Islet of Langerhans (tissue), 1 donor: ENCODE data around the gene CMIP.

Source experiments
- FAIRE-seq: peaks from one replicate; lab custom pipeline; 2011; peaks lifted over from hg19 to GRCh38; lab: Jason Lieb, UNC

Gene CMIP

DNA sequence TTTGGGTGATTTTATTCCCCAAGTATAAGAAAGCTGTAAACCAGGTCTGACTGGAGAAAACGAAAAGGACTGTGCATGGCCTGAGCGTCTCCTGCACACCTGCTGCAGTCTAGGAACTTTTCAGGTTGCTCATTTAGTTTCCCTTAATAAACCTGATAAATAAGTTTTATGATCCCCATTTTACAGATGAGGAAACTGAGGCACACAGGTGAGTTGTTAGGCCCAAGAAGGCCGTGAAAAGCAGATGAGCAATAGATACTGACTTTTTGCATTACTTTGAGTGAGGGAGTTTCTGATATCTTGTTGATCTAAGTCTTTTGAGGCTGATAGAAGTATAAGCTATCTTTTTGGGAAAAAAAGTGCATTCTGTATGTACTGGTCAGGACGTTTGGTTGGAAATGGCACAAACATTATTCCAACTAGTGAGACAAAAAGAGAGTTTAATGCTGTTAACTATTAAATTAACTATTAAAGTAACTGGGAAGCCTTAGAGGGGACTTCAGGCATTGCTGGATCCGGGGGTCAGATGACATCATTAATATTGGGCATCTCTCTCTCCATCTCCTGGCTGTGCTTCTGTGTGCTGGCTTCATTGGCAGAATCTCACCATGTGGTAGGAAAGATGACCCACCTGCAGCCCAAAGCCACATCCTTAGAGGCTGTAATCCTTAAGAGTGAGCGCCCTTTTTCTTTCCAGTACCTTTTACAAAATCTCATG is 163.4 kb downstream of the CMIP start:
- FAIRE-seq = no peak

DNA sequence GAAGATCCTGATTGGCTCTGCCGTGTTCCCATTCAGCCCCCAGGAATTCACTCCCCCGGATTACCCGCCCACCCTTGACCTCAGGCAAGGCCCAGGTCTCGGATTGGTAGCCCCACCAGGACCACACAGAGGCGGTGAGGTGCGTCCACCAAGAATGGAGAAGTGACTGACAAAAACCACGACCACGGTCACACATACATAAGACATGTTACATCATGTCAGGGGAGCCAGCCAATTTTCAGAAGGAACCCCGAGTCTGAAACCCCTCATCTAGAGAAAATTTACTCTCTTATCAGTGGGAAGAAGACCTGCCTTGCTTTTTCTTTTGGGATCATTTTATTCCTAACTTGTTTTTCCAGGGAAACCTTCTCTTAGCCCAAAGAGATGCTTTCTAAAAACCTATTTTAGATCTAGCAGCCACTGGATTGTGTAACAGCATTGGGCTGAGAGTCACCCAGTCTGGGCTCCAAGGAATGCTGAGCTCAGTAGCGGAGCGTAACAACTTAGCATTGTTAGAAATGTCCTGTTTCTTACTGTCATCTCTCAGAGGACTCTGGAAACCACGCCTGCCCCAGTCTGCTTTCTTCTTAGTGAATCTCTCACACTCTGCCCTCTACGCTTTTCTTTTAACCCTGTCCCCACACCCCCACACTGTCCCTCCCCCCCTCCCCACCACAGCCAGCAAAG is 164.1 kb downstream of the CMIP start:
- FAIRE-seq = no peak

DNA sequence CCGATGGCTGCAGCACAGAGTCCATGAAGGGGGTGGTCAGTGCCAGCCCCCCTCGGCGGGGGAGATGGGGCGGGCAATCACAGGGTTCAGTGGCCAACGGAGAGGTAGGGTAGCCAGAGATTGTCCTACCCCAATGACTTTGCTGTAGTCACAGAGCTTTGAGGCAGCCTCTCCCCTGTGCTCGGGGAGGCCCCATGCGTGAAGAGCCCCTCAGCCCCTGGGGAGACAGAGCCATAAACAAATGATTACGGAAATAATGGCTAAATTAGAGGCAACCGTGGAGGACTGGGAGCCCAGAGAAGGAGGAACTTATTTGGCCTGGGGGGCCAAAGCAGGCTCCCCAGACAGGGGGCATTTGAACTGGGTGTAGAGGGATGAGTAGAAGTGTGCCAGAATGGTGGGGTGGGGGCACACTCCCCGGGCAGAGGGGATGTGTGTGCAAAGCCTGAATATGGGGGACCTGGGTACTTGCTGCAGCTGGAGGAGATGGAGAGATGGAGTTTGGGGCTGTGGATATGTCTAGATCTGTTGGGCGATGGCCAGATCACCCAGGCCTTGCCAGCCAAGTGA is 164.8 kb downstream of the CMIP start:
- no peak for FAIRE-seq

DNA sequence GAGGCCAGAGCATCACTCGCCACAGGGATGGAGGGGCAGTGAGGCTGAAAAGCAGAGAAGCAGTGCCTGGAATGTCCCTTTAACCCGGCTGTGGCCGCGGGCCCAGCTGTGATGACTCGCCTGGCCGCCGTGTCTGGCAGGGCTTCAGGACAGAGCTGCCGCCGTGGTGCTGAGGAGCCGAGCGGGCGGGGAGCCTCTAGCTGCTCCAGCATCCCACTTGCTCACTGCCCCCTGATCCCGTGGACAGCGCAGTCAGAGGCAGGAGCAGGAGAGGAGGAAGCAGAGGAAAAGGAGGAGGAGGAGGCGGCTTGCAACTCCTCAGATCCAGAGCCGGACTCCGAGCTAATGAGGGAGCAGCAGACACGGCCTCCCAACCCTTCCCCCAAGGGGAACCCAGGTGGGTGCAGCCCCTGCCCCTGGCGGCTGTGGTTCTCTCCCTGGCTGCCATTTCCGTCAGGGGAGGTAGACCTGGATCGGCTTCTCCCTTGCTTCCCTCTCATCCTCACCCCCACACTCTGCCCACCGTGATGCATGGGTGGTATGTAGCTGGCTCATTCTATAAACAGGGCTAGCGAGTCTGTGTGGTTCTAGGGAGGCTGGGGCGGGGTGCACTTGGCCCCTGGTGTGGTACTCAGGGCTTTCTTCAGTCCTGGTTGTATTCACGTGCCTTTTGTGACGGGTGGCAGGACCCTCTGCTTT is 165.7 kb downstream of the CMIP start:
- FAIRE-seq = no peak

DNA sequence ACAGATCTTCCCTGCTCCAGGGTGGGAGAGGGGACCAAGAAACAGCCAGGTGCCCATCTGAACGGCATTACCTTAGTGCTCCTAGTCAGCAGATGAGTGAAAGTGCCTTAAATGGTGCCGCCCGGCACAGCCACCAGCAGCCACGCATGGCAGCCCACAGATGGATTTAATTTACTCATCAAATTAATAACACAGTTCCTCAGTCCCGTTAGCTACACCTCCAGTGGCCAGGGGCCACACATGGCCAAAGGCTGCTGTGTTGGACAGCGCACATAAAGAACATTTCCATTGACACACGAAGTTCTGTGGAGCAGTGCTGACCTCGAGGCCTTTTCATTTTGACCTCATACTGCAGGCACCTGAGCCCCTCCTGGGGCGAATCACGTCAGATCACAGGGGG is 166.3 kb downstream of the CMIP start:
- FAIRE-seq = no peak

DNA sequence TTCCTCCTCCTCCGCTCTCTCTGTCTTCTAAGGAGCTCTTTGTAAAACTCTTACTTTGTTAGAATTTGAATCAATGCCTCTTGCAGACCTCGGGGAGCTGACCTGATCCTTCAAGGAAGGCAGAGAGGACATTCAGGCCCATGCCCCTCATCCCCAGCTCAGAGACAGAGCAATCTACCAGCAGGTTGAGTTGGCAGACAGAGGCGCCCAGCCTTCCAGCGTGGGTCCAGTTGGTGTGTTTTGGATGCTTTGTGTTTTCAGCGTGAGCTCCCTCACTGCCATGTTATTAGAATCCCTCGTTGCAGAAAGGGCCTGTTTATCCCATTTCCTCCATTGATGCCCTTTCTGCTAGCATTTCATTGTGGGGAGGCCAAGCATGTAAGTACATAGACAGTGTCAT is 167.1 kb downstream of the CMIP start:
- FAIRE-seq = no peak

DNA sequence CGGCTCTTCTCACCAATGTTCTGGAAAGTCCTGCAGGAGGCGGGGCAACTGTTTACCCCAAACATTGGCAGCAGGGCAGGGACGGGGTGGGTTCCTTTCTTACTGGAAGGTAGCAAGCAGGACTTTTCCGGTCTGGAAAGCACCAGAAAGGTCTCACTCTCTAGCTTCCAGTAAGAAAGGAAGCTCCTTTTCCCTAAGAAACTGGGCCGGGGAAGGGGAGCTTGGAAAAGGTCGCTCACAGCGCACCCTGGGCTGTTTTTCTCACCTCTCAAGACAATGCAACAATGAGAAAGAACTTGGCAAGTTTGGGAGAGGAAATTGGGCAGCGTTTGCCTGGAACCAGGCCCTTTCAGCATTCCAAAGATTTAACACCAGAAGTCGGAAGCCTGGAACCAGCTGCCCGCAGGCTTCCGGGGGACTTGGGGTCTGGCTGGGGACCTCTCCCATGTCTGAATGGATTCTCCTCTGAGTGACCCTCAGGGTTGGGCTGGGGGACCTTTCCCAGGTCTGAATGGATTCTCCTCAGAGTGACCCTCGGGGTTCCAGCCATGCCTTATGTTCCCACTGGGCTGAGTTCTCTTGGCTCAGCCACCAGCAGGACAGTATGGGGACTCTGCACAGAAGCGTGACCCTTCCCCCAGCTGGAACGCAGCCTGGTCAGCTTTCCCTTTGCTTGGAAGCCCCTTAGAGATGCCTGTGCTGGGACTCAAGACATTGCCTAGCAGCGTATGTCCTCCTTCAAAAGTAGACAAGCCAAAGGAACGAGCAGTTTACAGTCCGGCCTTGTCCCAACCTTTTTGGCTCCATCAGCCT is 167.9 kb downstream of the CMIP start:
- FAIRE-seq = no peak

DNA sequence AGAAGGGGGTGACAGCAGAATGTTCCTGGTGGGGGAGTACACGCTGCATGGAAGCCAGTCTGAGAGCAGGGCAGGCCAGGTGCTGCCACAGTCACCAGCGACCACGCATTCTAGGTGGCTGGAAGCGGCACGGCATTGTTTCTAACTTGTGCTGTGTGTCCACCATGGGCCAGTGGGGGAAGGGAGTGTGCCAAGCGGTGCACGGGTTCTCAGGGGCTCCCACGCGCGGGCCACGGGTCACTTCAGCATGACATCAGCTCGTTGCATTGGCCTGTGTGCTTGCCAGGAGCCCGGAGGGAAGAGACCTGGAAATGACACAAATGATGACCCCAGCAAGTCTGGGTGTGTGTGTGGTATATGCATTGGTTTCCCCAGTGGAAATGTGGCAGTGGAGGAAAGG is 169.6 kb downstream of the CMIP start:
- FAIRE-seq = no peak

DNA sequence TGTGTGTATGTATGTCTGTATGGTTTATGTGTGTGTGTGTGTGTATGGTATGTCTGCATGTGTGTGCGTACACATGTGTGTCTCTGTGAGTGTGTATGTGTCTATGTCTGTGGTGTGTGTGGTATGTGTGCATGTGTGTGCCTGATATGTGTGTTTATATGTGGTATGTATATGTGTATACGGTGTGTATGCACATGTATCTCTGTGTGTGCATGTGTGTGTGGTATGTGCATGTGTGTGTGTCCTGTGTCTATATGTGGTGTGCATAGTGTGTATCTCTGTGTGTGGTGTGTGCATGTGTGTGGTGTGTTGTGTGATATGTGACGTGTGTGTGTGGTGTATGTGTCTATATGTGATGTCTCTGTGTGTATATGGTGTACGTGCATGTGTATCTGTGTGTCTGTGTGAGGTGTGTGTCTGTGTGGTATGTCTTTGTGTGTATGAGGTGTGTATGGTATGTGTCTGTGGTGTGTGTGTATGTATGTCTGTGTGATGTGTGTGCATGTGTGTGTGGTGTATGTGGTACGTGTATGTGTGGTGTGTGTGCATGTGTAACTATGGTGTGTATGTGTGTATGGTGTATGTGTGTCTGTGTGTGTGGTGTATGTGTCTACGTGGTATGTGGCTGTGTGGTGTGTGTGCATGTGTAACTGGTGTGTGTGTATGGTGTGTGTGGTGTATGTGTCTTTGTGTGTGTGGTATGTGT is 170.2 kb downstream of the CMIP start:
- FAIRE-seq = no peak

DNA sequence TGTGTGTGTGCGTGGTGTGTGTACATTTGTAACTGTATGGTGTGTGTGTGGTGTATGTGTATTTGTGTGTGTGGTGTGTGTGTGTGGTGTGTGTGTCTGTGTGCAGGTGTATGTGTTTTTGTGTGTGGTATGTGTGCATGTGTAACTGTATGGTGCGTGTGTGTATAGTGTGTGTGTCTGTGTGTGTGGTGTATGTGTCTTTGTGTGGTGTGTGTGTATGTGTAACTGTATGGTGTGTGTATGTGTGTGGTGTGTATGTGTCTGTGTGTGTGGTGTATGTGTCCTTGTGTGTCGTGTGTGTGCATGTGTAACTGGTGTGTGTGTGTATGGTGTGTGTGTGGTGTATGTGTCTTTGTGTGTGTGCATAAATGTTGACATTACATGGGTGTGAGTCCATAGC is 170.8 kb downstream of the CMIP start:
- FAIRE-seq = no peak

DNA sequence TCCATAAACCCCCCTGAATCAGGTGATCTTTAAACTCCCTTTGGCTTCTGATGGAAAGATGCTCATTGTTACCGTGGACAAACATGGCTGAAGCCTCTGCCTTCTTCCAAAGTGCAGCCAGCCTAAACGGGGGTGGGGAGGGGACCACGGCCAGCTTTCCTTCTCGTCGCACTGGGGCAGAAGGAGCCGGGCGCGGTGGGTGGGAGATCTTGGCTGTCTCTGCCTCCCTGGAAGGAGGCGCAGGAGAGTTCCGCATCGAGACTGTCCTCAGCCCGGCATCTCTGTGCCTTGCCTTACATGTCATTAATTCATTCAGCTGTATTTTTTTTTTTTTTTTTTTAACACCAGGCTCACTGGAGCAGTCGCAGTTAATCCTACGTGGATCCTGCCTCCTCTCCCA is 171.2 kb downstream of the CMIP start:
- no peak for FAIRE-seq

DNA sequence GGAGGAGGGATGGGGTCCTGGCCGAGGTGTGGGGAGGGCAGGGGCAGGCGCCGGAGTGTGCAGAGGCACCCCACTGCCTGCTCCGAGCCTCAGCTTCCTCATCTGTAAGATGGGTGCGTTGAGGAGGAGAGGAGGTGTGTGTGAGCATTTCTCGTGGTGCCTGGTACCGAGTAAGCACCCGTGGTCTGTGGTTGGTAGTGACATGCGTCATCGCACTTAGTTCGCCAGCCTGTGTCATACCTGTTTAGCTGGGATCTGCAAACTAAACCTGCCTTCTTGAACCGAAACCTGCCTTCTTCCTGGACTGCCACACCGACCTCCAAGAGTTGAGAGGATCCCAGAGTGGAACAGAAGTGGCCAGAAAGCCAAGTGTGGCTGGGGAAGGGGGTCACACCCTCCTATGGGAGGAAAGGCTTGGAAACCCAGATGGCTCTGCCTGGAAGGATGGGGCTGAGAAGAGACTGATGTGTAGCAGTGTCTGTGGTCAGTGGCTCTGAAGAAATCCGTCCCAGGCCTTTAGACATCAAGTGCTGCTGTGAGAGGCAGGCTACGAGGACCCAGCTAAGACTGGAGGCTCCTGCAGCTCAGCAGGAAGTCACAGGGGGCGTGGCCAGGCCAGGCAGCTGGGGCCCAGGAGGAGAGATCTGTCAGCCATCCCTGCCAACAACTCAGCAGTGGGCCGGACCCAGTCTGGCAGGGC is 171.9 kb downstream of the CMIP start:
- FAIRE-seq = no peak

DNA sequence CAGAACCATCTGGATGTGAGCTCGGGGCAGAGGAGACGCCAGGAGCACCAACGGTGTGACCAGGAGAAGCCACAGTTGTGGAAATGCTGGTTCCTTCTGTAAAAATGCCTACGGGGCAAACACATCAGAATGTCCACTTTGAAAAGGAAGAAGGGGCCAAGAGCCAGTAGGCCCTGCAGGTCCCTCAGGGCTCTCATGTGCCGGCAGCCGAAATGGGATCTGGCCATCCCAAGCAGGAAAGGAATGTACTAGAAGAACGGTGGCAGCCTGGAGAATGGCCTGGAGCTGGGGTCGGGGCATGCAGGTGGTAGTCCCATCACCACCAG is 172.4 kb downstream of the CMIP start:
- no peak for FAIRE-seq

DNA sequence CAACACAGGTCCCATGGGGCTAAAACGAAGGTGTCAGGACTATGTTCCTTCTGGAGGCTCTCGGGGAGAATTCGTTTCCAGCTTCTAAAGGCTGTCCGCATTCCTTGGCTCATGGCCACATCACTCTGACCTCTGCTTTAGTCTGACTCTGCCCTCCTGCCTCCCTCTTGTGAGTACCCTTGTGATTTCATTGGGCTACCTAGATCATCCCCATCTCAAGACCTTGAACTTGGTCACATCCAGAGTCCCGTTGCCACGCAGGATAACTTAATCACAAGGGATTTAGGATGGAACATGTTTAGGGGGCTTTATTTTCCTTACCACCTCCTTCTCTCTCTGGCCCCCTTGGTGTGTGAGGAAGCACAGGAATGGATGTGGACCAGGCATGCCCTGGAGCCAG is 173.6 kb downstream of the CMIP start:
- no peak for FAIRE-seq

DNA sequence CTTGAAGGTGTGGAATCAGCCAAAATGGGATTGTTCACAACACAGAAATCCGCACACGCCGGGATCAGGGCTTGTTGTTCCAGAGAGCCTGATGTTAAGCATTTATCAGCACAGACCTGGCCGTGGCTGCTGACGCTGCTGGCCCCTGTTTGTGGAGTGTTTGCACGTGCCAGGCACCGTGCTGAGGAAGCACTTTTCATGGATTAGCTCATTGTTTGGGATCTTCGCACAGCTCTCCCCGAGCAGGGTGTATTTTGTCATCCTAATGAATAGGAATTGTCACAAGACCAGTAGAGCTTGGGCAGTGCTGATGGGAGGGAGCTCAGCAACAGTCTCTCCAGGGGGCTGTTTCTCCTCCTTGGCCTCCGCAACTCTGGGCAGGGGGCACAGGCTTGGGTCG is 174.1 kb downstream of the CMIP start:
- FAIRE-seq = no peak

DNA sequence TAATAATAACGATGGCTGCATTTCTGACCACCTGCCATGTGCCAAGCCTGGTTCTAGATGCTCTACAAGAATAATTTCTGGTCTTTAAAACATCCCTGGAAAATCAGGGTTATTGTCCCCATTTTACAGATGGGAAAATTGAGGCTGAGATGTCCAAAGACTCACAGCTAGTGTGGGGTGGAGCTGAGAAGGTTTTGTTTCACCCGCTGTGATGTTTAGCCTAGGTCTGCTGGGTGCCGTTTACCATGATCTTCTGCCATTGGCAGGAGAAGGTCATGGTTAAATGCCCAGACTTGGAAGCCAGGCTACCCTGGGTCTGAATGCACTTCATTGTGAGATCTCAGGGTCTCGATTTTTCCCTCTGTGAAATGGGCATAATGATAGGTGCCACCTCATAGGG is 175.4 kb downstream of the CMIP start:
- no peak for FAIRE-seq

DNA sequence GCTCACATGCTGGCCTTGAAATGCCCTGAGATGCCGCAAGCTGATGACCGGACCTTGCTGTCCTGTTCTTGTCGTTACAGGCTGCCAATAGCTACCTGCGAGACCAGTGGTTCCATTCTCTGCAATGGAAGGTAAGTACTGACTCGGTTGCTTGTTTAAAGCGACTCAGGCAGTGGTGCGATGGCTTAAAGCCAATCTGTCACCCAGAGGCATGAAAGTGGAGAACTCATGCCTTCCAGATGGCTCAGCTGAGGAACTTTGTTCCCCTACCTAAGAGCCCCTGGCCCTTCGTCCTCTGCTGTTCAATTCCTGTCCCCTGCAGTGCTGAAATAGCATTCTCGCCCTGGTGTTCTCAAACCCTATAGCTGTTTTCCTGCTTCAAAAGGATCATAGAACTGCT is 176.2 kb downstream of the CMIP start:
- no peak for FAIRE-seq

DNA sequence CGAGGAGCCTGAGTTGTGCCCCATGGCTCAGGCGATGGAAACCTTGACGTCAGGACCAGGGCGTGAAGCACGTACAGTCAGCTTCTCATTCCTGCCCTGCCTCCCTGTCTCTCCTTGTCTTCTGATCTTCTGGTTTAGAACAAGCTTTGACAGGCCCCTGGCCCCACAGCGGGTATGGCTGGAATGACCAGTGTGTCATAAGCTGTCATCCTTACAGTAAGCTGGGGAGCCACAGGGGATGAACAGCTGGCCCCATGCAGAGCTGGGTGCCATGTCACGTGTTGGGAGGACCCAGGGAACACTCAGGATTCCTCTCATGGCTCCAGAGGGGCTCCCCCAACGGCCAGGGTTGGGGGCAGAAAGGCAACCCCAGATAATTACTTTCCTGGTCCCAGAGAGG is 176.9 kb downstream of the CMIP start:
- no peak for FAIRE-seq

DNA sequence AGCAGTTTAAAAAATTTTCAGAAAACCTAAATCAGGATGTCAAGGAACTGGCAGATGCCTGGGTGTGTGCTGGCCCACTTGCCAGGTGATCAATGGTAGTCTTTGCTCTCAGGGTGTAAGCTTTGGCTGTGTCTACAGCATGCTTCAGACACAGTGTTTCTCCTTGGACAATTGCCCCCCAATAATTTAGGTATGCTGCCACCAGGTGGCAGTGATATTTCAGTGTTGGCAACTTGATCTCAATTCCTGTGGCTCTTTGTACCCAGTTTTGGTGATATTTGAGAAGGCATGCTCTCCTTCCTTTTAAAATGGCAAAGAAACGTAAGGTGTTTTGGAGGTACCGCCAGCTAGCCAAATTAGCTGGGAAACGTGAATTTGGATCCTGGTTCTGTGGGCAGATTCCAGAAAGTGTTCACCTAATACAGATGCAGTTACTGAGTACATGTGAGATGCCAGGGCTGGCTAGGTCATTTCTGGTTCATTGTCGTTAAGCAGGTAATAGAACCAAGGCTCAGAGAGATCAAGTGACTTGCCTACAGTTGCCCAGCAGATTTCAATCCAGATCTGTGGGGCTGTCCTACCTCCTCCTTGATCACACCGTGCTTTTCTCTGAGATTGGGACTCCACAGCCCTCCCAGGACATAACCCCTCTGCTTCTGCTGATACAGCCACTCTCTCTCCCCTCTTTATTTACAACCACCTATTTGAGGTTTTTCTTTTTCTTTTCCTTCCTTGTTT is 178.9 kb downstream of the CMIP start:
- FAIRE-seq = no peak

DNA sequence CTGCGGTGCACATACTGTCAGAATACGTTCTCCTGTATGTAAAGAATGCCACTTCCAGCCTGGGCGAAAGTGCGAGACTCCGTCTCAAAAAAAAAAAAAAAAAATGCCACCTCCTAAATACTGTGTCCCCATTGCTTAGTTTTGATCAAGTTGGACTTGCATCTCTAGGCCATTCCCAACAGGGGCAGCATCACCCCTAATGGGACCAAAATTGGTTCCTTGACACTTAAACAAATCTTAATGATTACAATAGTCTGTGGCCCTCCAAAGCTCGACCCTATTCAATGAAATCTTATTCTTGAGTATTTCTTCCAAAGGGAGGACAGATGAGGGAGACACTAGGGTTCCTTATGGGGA is 179.8 kb downstream of the CMIP start:
- no peak for FAIRE-seq
